Keratinocyte (primary cell): Measurements from ENCODE around the gene INO80E. TPM values are rescaled to one million over a fixed set of nuclear protein-coding genes. Genes with fewer than 3 reads are reported as not detected.

Experiments used
- DNase-seq: peaks from one replicate; pipeline ENCODE4 v3.0.0-alpha.2; 2011; ENCODE audit warnings: low read depth, missing footprints, low spot score
- FAIRE-seq: peaks from 2 replicates; lab custom pipeline; 2011; peaks lifted over from hg19 to GRCh38; lab: Jason Lieb, UNC
- H2AFZ ChIP-seq: 2 replicates; pipeline ENCODE4 v1.6.0; 2012; ENCODE audit warnings: low read length, control low read depth, inconsistent platforms; ENCODE audit not compliant: control insufficient read depth
- H3K27ac ChIP-seq: 2 replicates; pipeline ENCODE4 v1.5.1; 2011; ENCODE audit warnings: low read length; ENCODE audit not compliant: control insufficient read depth, insufficient read depth
- H3K27me3 ChIP-seq: 3 replicates; pipeline ENCODE4 v1.6.0; 2011; ENCODE audit warnings: low read length; ENCODE audit not compliant: control insufficient read depth, insufficient read depth; ENCODE audit errors: extremely low read depth
- H3K36me3 ChIP-seq, 2 experiments: 2 replicates in 1 of 2; 3 replicates in 1 of 2; pipeline ENCODE4 v1.5.1; 2011; ENCODE audit warnings: low read length in 2 of 2, mild to moderate bottlenecking in 1 of 2; ENCODE audit not compliant: control insufficient read depth in 2 of 2, insufficient read depth in 2 of 2; ENCODE audit errors: extremely low read depth in 1 of 2
- H3K4me1 ChIP-seq: 3 replicates; pipeline ENCODE4 v1.5.1; 2011; ENCODE audit warnings: low read length; ENCODE audit not compliant: control insufficient read depth, insufficient read depth; ENCODE audit errors: extremely low read depth
- H3K4me2 ChIP-seq: 3 replicates; pipeline ENCODE4 v1.6.0; 2011; ENCODE audit warnings: low read depth, low read length; ENCODE audit not compliant: control insufficient read depth, insufficient read depth; ENCODE audit errors: extremely low read depth
- H3K4me3 ChIP-seq, 3 experiments: fragments of 200-600 bp in 1 of 3; sonication (generic) in 1 of 3; 2 replicates in 2 of 3; 3 replicates in 1 of 3; pipeline ENCODE4 v1.5.1; 2011 to 2016; ENCODE audit warnings: low read length in 3 of 3, mild to moderate bottlenecking in 3 of 3, control low read depth in 2 of 3, inconsistent platforms in 1 of 3, low read depth in 1 of 3, mixed read lengths in 1 of 3, mixed run types in 1 of 3, moderate library complexity in 1 of 3; ENCODE audit not compliant: control insufficient read depth in 2 of 3, insufficient read depth in 2 of 3; ENCODE audit errors: extremely low read depth in 1 of 3
- H3K79me2 ChIP-seq: 2 replicates; pipeline ENCODE4 v1.6.0; 2012; ENCODE audit warnings: low read length; ENCODE audit not compliant: control insufficient read depth, insufficient read depth
- H3K9ac ChIP-seq: 3 replicates; pipeline ENCODE4 v1.6.0; 2011; ENCODE audit warnings: low read length; ENCODE audit not compliant: control insufficient read depth, insufficient read depth; ENCODE audit errors: extremely low read depth
- H3K9me1 ChIP-seq: 3 replicates; pipeline ENCODE4 v1.6.0; 2011; ENCODE audit warnings: low read length; ENCODE audit not compliant: control insufficient read depth, insufficient read depth; ENCODE audit errors: extremely low read depth
- H3K9me3 ChIP-seq: 2 replicates; pipeline ENCODE4 v1.5.1; 2012; ENCODE audit warnings: low read depth, low read length; ENCODE audit not compliant: control insufficient read depth
- H4K20me1 ChIP-seq: 3 replicates; pipeline ENCODE4 v1.6.0; 2011; ENCODE audit warnings: low read length; ENCODE audit not compliant: control insufficient read depth, insufficient read depth; ENCODE audit errors: extremely low read depth
- EZH2 ChIP-seq: IDR thresholded peaks from one replicate; pipeline ENCODE4 v1.6.1; 2012; ENCODE audit warnings: inconsistent platforms, mild to moderate bottlenecking, low read length, moderate library complexity
- dilution Hi-C: fragments of 300-500 bp; cut with MboI; formaldehyde crosslinking; loops from one replicate; pipeline ENCODE4 v1.7.0; 2020; ENCODE audit warnings: low sequenced_read_pairs; ENCODE audit not compliant: extremely low pct_ligation_motif_present
- polyA plus RNA-seq, 5 experiments: library from polyadenylated mRNA; depleted of rRNA in 3 of 5; stranded (reverse) in 3 of 5; stranded (forward) in 1 of 5; unstranded in 1 of 5; fragments of >200 nt; gene quantifications; 1 replicate in 1 of 5; 2 replicates in 3 of 5; 3 replicates in 1 of 5; pipeline versions ENCODE4 v1.2.1 to v1.2.3, GENCODE V29; 2011 to 2012; ENCODE audit warnings: missing spikeins in 2 of 5, low read depth in 1 of 5, low replicate concordance in 1 of 5
- TF ChIP-seq, protein P1 (sequence below), 3 experiments: IDR thresholded peaks in 1 of 3; conservative IDR thresholded peaks in 1 of 3; optimal IDR thresholded peaks in 1 of 3; 2 replicates in 2 of 3; 3 replicates in 1 of 3; pipeline versions ENCODE3 to v1.5.1; 2011; ENCODE audit warnings: low read length in 3 of 3, mild to moderate bottlenecking in 3 of 3, moderate library complexity in 2 of 3, control low read depth in 1 of 3, inconsistent platforms in 1 of 3; ENCODE audit not compliant: insufficient read depth in 2 of 3; ENCODE audit errors: extremely low read depth in 1 of 3

INO80E gene
- polyA plus RNA-seq, 1 donor (not counting 4 experiments of a cell fraction or from before 2014, with no cell fraction given), result 26.7 TPM

DNA sequence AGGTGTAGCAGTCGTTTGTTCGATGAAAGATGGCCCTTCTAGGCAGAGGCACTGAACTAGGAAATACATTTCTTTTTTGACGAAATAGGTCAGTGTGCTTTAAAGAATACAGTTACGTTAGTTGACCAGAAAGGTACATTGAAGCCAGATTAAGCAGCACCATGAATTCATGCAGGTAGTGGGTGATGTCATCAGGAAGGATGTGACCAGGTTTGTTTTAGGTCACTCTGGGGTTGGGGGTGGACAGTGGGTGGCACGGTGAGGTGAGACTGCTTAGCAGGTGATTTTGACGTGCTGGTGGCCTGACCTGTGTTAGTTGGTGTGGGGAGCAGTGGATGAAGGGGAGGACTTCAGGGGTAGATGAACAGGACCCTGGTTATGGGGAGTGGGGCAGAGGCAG is 3.6 kb downstream of the INO80E start:
- TF ChIP-seq, protein P1, sequence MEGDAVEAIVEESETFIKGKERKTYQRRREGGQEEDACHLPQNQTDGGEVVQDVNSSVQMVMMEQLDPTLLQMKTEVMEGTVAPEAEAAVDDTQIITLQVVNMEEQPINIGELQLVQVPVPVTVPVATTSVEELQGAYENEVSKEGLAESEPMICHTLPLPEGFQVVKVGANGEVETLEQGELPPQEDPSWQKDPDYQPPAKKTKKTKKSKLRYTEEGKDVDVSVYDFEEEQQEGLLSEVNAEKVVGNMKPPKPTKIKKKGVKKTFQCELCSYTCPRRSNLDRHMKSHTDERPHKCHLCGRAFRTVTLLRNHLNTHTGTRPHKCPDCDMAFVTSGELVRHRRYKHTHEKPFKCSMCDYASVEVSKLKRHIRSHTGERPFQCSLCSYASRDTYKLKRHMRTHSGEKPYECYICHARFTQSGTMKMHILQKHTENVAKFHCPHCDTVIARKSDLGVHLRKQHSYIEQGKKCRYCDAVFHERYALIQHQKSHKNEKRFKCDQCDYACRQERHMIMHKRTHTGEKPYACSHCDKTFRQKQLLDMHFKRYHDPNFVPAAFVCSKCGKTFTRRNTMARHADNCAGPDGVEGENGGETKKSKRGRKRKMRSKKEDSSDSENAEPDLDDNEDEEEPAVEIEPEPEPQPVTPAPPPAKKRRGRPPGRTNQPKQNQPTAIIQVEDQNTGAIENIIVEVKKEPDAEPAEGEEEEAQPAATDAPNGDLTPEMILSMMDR (optimal IDR thresholded peaks at IDR 0.05 in 1 of 3, IDR thresholded peaks at IDR 0.05 in 1 of 3, conservative IDR thresholded peaks at IDR 0.05 in 1 of 3; ENCODE audit: extremely low read depth in 1 of 3, insufficient read depth in 2 of 3, low read length in 3 of 3), result no peak
- TF ChIP-seq EZH2, result no peak
- Histone ChIP-seq H4K20me1 (no peaks in the 10 kb centered on the region), H3K9me3 (no peaks in the 10 kb centered on the region), H3K9ac (no peak overlapping the region), H3K36me3 (peaks cover 18 to 27% of the 10 kb centered on the region in 2 experiments), H3K27ac (no peak overlapping the region), H3K4me2 (no peak overlapping the region), H3K27me3 (no peaks in the 10 kb centered on the region), H3K4me3 (no peak overlapping the region), H3K4me1 (peaks cover 14% of the 10 kb centered on the region), H3K9me1 (no peaks in the 10 kb centered on the region), H2AFZ (no peak overlapping the region), H3K79me2 (peaks cover 10% of the 10 kb centered on the region)
- FAIRE-seq (no peak), DNase-seq (no peak)
- dilution Hi-C loops, result no loop called here

GRCh38 chr16:30000735-30001631 is 4.9 kb downstream of the INO80E start:
- dilution Hi-C loops, result no loop called here
- TF ChIP-seq, protein P1 (optimal IDR thresholded peaks at IDR 0.05 in 1 of 3, IDR thresholded peaks at IDR 0.05 in 1 of 3, conservative IDR thresholded peaks at IDR 0.05 in 1 of 3; ENCODE audit: extremely low read depth in 1 of 3, insufficient read depth in 2 of 3, low read length in 3 of 3), result no peak
- no peak for TF ChIP-seq EZH2
- Histone ChIP-seq H3K9me3 (no peaks in the 10 kb centered on the region), H4K20me1 (no peaks in the 10 kb centered on the region), H3K79me2 (peaks cover 10% of the 10 kb centered on the region), H3K27ac (no peak overlapping the region), H3K36me3 (peaks cover 18 to 27% of the 10 kb centered on the region in 2 experiments), H3K4me3 (no peak overlapping the region), H3K9me1 (no peaks in the 10 kb centered on the region), H3K4me2 (no peak overlapping the region), H3K9ac (no peak overlapping the region), H3K27me3 (no peaks in the 10 kb centered on the region), H3K4me1 (peaks cover 6% of the 10 kb centered on the region), H2AFZ (no peak overlapping the region)
- no peak for FAIRE-seq
- DNase-seq, result no peak
